GM12878 (cell line): ENCODE measurements around the gene SIAH2.

Experiments used
- GABPA ChIP-seq: IDR thresholded peaks from 2 replicates; pipeline ENCODE4 v1.6.1; 2014; ENCODE audit warnings: antibody characterized with exemption, low read depth, mild to moderate bottlenecking, inconsistent platforms
- LARP7 ChIP-seq: fragments of 450-650 bp; IDR thresholded peaks from 2 replicates; pipeline ENCODE4 v1.6.1; 2017; ENCODE audit warnings: mild to moderate bottlenecking
- PAX5 ChIP-seq: IDR thresholded peaks from 2 replicates; pipeline ENCODE4 v1.6.1; 2011; ENCODE audit warnings: low read depth, low read length, borderline replicate concordance
- POLR2A ChIP-seq: IDR thresholded peaks from 2 replicates; pipeline ENCODE4 v1.6.1; 2011; ENCODE audit warnings: low read depth, mild to moderate bottlenecking, low read length
- RAD21 ChIP-seq: IDR thresholded peaks from 2 replicates; pipeline ENCODE4 v1.6.1; 2011; ENCODE audit warnings: mild to moderate bottlenecking, low read depth, low read length, moderate library complexity; ENCODE audit not compliant: insufficient read depth
- RCOR1 ChIP-seq: conservative IDR thresholded peaks from 2 replicates; pipeline ENCODE4 v1.6.1; 2012; ENCODE audit warnings: low read depth, low read length, improper control_type of control experiment
- SMC3 ChIP-seq: IDR thresholded peaks from 2 replicates; pipeline ENCODE4 v1.6.1; 2011; ENCODE audit warnings: low read length, improper control_type of control experiment, borderline replicate concordance
- SP1 ChIP-seq: IDR thresholded peaks from one replicate; pipeline ENCODE4 v1.6.1; 2011; ENCODE audit warnings: low read depth, low read length
- ZZZ3 ChIP-seq: IDR thresholded peaks from 2 replicates; pipeline ENCODE4 v1.6.1; 2011; ENCODE audit warnings: low read depth; ENCODE audit not compliant: control insufficient read depth, insufficient read length
- TF ChIP-seq, protein P1 (sequence below), 3 experiments: IDR thresholded peaks in 2 of 3; conservative IDR thresholded peaks in 1 of 3; 2 replicates each; pipeline ENCODE4 v1.5.1; 2011; ENCODE audit warnings: low read depth in 3 of 3, low read length in 3 of 3, mild to moderate bottlenecking in 3 of 3, control low read depth in 2 of 3, moderate library complexity in 2 of 3, inconsistent platforms in 1 of 3, mixed read lengths in 1 of 3; ENCODE audit not compliant: control insufficient read depth in 2 of 3, insufficient read depth in 1 of 3; ENCODE audit errors: extremely low read depth in 1 of 3

GRCh38 chr3:150729682-150730360, 33.1 kb downstream of the SIAH2 start:
- TF ChIP-seq POLR2A: no peak
- TF ChIP-seq, protein P1, sequence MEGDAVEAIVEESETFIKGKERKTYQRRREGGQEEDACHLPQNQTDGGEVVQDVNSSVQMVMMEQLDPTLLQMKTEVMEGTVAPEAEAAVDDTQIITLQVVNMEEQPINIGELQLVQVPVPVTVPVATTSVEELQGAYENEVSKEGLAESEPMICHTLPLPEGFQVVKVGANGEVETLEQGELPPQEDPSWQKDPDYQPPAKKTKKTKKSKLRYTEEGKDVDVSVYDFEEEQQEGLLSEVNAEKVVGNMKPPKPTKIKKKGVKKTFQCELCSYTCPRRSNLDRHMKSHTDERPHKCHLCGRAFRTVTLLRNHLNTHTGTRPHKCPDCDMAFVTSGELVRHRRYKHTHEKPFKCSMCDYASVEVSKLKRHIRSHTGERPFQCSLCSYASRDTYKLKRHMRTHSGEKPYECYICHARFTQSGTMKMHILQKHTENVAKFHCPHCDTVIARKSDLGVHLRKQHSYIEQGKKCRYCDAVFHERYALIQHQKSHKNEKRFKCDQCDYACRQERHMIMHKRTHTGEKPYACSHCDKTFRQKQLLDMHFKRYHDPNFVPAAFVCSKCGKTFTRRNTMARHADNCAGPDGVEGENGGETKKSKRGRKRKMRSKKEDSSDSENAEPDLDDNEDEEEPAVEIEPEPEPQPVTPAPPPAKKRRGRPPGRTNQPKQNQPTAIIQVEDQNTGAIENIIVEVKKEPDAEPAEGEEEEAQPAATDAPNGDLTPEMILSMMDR (IDR thresholded peaks at IDR 0.05 in 2 of 3, conservative IDR thresholded peaks at IDR 0.05 in 1 of 3; ENCODE audit: control insufficient read depth in 2 of 3, extremely low read depth in 1 of 3, insufficient read depth in 1 of 3, low read depth in 3 of 3, low read length in 3 of 3): no peak
- TF ChIP-seq PAX5: no peak
- TF ChIP-seq GABPA: no peak
- TF ChIP-seq RAD21: no peak
- no peak for TF ChIP-seq SP1
- TF ChIP-seq SMC3: no peak
- no peak for TF ChIP-seq LARP7
- no peak for TF ChIP-seq RCOR1
- no peak for TF ChIP-seq ZZZ3
